Stomach (tissue), 9 donors: ENCODE results near the gene CDHR4. TPM values are rescaled to one million over a fixed set of nuclear protein-coding genes. Genes with fewer than 3 reads are reported as not detected.
"Not testable (repeated sequence)": the region's sequence is repeated elsewhere in the genome, so short reads cannot be mapped to it uniquely, and the experiment has no call there.

ENCODE experiments used
- DNase-seq, 2 donors: peaks; one replicate each; pipeline versions ENCODE4 v3.0.0 to v3.0.0-alpha.2; 2013 to 2019
- H3K27ac ChIP-seq, 5 donors: fragments of 200-600 bp in 4 of 5; sonication (generic) in 4 of 5; one replicate each; pipeline ENCODE4 v1.5.1; 2013 to 2019; ENCODE audit warnings: mild to moderate bottlenecking in 1 of 5, moderate library complexity in 1 of 5
- H3K27me3 ChIP-seq, 3 donors: fragments of 200-600 bp; sonication (generic); one replicate each; pipeline ENCODE4 v1.5.1; 2017 to 2019; ENCODE audit warnings: mixed run types in 1 of 3
- H3K36me3 ChIP-seq, 4 donors: fragments of 200-600 bp; sonication (generic); 1 replicate in 3 of 4; 2 replicates in 1 of 4; pipeline ENCODE4 v1.5.1; 2016 to 2019
- H3K4me1 ChIP-seq, 4 donors: fragments of 200-600 bp; sonication (generic); one replicate each; pipeline ENCODE4 v1.5.1; 2016 to 2019
- H3K4me3 ChIP-seq, 4 donors: fragments of 200-600 bp; sonication (generic) in 3 of 4; one replicate each; pipeline ENCODE4 v1.5.1; 2016 to 2019; ENCODE audit warnings: mild to moderate bottlenecking in 1 of 4
- H3K9me3 ChIP-seq, 4 donors: fragments of 200-600 bp; sonication (generic); one replicate each; pipeline ENCODE4 v1.5.1; 2016 to 2019
- EP300 ChIP-seq: sonication (generic); formaldehyde crosslinking; IDR thresholded peaks from one replicate; pipeline ENCODE4 v1.6.1; 2017; ENCODE audit warnings: antibody characterized with exemption
- POLR2A ChIP-seq, 4 donors: fragments of 450-650 bp; IDR thresholded peaks; one replicate each; pipeline ENCODE4 v1.6.1; 2016; ENCODE audit warnings: antibody characterized with exemption in 4 of 4, control low read depth in 2 of 4, mild to moderate bottlenecking in 1 of 4, moderate library complexity in 1 of 4
- POLR2AphosphoS5 ChIP-seq, 3 donors: sonication (generic); formaldehyde crosslinking; IDR thresholded peaks; one replicate each; pipeline ENCODE4 v1.6.1; 2016; ENCODE audit warnings: antibody characterized with exemption in 3 of 3
- WGBS, 5 donors: extraction: QIAGEN DNeasy Blood & Tissue Kit in 3 of 5; methylation state at CpG; one replicate each; pipeline versions ENCODE4 v1.1.5 to v1.1.7; 2013 to 2018; 5-methylcytosine and 5-hydroxymethylcytosine counted together
- intact Hi-C: fragments of 100-400 bp; cut with DNase I; formaldehyde crosslinking; loops from one replicate; pipeline ENCODE4 v1.15.1; 2023; ENCODE audit warnings: low total_unique reads
- polyA plus RNA-seq, 3 donors: library from polyadenylated mRNA; stranded (reverse); fragments of 200-250 nt; gene quantifications; one replicate each; pipeline ENCODE4 v1.2.3, GENCODE V29; 2013
- total RNA-seq, 5 donors: library from RNA; depleted of rRNA; stranded (reverse); fragments of >200 nt; gene quantifications; one replicate each; pipeline versions ENCODE4 v1.1.0 to v1.2.3, GENCODE V29; 2014 to 2016
- TF ChIP-seq, protein P1 (sequence below), 7 experiments: fragments of 450-650 bp in 4 of 7; fragments of 200-600 bp in 3 of 7; sonication (generic) in 3 of 7; IDR thresholded peaks; one replicate each; pipeline ENCODE4 v1.5.1; 2016 to 2019; ENCODE audit warnings: antibody characterized with exemption in 7 of 7, control low read depth in 2 of 7, mild to moderate bottlenecking in 1 of 7
- donor health status: healthy with polysubstance abuse.
- donor health status: Bipolar disorder and iron deficiency.
- donor health status: healthy.

CDHR4 gene
- total and polyA plus RNA-seq, 8 donors, result under 0.01 to 0.73 (median 0.18) TPM; not detected in 5

DNA sequence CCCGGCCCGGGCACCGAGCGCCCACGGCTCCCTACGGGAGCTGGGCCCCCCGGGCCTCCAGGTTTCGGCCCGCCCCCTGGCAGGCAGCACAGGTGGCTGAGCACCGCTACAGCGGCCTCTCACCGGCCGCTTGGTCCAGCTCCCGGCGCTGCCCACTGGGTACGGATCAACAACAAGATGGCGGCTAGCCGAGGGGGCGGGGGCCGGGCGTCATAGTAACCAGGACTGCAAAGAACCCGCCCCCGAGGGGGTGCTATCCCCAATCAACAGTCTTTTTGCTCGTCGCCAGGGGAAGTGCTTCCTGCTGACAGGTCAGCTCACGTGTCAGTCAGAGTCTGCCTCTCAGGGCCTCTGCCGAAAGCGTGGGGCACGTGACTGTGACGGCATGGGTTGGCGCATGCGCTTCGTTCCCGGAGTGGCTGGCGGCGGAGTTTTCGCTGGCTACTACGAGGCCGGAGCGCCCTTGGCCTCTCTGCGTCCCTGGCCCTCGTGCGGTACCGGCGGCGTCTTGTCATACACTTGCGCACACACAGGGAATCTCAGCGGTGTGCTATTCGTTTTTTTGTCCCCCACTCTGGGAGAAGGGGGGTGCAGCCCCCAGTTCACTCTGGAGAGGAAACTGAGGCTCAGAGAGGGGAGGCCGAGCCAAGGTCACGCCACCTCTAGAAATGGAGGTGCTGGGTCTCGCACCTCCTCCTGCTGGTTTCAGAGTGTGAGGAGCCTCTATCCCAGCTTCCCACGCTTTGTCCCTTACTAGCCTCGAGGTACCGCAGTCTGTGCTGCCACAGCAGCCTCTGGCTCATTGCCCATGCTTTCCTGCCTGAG is 13.1 kb downstream of the CDHR4 start, which contains the start of gene IP6K1:
Gene IP6K1 (minus strand): TSS at position 186 of the 825 bp plus-strand sequence. CDS start 38,502 bp downstream, outside the sequence.
- Histone ChIP-seq H3K9me3 (no peaks in the 10 kb centered on the region), H3K27ac (peak within 1 kb of the TSS; percentile 92 to 99 (median 96)), H3K36me3 (peaks cover 0 to 28% (median 22%) of the 10 kb centered on the region in 4 donors), H3K27me3 (no peaks in the 10 kb centered on the region), H3K4me1 (peaks cover 25 to 49% (median 44%) of the 10 kb centered on the region in 4 donors), H3K4me3 (peak within 1 kb of the TSS; percentile 79 to 98 (median 92))
- DNase-seq, result peak; percentile 100
- TF ChIP-seq, protein P1, sequence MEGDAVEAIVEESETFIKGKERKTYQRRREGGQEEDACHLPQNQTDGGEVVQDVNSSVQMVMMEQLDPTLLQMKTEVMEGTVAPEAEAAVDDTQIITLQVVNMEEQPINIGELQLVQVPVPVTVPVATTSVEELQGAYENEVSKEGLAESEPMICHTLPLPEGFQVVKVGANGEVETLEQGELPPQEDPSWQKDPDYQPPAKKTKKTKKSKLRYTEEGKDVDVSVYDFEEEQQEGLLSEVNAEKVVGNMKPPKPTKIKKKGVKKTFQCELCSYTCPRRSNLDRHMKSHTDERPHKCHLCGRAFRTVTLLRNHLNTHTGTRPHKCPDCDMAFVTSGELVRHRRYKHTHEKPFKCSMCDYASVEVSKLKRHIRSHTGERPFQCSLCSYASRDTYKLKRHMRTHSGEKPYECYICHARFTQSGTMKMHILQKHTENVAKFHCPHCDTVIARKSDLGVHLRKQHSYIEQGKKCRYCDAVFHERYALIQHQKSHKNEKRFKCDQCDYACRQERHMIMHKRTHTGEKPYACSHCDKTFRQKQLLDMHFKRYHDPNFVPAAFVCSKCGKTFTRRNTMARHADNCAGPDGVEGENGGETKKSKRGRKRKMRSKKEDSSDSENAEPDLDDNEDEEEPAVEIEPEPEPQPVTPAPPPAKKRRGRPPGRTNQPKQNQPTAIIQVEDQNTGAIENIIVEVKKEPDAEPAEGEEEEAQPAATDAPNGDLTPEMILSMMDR (IDR thresholded peaks at IDR 0.05), result no peak
- TF ChIP-seq POLR2A (IDR thresholded peaks at IDR 0.05), result peak in 2 of 4 donors; percentile 9 to 47
- TF ChIP-seq POLR2AphosphoS5 (IDR thresholded peaks at IDR 0.05), result peak; percentile 69 to 95 (median 92)
- no peak for TF ChIP-seq EP300
- WGBS, 5 donors, result 5 to 12% (median 5%) methylated on average over 12 to 55 of the region's 55 CpGs
- intact Hi-C loops, result no loop called here

DNA sequence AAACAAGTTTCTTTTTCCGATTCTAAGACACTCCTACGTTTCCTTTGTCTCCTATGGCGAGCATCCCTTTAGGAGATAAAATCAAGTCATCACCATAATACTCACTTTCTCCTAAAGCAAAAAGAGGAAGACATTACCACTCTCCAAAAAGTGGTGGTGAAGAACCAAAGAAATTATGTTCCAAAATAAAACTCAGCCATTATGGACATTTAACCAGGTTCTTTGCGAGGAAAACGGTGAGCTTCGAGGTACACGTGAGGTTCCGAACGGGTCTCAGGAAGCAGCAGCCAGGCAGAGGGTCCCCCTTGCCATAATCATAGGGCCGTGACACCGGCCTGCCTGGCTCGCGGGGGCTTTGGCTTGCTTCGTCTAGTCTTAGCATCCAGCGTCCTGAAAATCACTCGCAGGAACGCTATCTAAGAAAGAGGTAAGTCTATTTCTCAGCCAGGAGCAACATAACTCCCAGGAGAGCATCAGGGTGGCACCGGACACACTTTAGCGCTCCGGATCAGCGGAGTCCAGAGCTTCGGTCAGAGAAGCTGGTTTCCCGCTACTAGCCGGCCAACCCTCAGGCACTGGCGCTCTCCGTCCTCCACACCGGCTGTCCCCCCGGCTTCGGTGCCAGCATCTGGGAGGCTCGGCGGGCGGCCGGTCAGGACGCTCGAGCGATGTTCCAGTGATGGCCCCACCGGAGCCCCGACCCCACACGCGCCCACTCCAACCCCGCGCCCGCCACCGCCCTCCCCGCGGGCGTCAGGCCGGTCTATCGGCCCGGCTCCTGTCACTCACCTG is 13.9 kb downstream of the CDHR4 start:
- peak in 1 of 2 donors; percentile 39 for DNase-seq
- peaks cover 0 to 35% (median 29%) of the 10 kb centered on the region in 4 donors for H3K36me3 ChIP-seq
- TF ChIP-seq EP300 (no peak), POLR2A (IDR thresholded peaks at IDR 0.05) (no peak), POLR2AphosphoS5 (IDR thresholded peaks at IDR 0.05) (no peak)
- TF ChIP-seq, protein P1 (IDR thresholded peaks at IDR 0.05), result no peak
- peaks cover 33 to 57% (median 52%) of the 10 kb centered on the region in 4 donors for H3K4me1 ChIP-seq
- H3K27ac ChIP-seq, result peak overlapping the region; percentile 92 to 99 (median 96)
- H3K9me3 ChIP-seq, result no peaks in the 10 kb centered on the region
- intact Hi-C loops, result no loop called here
- WGBS, 5 donors, result 1 to 2% (median 2%) methylated on average over 22 to 50 of the region's 50 CpGs
- peak overlapping the region; percentile 79 to 98 (median 92) for H3K4me3 ChIP-seq
- no peaks in the 10 kb centered on the region for H3K27me3 ChIP-seq

DNA sequence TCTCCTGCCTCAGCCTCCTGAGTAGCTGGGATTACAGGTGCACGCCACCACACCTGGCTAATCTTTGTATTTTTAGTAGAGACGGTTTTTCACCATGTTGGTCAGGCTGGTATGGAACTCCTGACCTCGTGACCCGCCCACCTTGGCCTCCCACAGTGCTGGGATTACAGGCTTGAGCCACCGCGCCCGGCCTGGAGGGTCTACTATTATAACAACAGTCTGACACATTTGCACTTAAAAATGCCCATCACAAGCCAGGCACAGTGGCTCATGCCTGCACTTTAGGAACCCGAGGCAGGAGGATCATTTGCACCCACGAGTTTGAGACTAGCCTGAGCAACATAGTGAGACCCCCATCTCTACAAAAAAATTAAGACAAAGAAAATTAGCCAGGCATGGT is 17.4 kb downstream of the CDHR4 start:
- WGBS, 5 donors, result 91 to 97% (median 96%) methylated on average over 9 of the region's 9 CpGs
- H3K27ac ChIP-seq, H3K4me3 ChIP-seq, intact Hi-C loops, H3K27me3 ChIP-seq, H3K9me3 ChIP-seq, DNase-seq: not testable (repeated sequence)
- Histone ChIP-seq H3K36me3 (peaks cover 0 to 54% (median 46%) of the 10 kb centered on the region in 4 donors), H3K4me1 (peaks cover 40 to 80% (median 60%) of the 10 kb centered on the region in 4 donors)

DNA sequence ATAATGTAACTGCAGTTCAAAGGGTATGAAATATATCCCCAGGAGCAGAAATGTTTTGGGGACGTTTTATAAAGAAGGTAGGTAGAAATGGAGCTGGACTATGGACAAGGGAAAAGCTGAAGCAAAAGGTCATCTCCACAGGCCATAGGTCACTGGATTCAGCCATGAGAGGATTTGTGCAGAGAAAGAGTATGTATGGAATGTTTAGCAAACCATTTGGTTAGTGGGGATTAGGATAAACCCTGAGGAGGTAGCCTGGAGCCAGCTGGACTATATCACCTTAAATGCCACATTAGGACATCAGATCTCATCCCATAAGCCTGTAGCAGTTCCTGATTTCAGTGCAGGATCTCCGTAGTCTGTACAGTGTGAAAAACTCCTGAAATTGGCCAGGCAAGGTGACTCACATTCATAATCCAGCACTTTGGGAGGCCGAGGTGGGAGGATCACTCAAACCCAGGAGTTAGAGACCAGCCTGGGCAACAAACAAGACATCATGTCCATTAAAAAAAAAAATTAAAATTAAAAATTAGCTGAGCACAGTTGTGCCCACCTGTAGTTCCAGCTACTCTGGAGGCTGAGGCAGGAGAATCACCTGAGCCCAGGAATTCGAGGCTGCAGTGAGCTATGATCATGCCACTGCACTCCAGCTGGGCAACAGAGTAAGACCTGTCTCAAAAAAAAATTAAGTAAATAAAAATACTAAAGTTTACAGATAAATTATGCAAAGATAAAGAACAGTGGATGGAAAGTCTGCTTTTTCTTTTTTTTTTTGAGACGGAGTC is 18.1 kb downstream of the CDHR4 start:
- DNase-seq, result no peak
- peaks cover 34 to 76% (median 53%) of the 10 kb centered on the region in 4 donors for H3K4me1 ChIP-seq
- H3K9me3 ChIP-seq, result no peaks in the 10 kb centered on the region
- no peaks in the 10 kb centered on the region for H3K27me3 ChIP-seq
- no peak for TF ChIP-seq POLR2AphosphoS5 (IDR thresholded peaks at IDR 0.05)
- TF ChIP-seq, protein P1 (IDR thresholded peaks at IDR 0.05), result no peak
- no peak for TF ChIP-seq EP300
- no peak for TF ChIP-seq POLR2A (IDR thresholded peaks at IDR 0.05)
- H3K27ac ChIP-seq, result no peak overlapping the region
- H3K36me3 ChIP-seq, result peaks cover 6 to 61% (median 53%) of the 10 kb centered on the region in 4 donors
- intact Hi-C loops, result no loop called here
- no peak overlapping the region for H3K4me3 ChIP-seq
- 74 to 87% (median 80%) methylated on average over 4 to 5 of the region's 5 CpGs for WGBS, 5 donors

DNA sequence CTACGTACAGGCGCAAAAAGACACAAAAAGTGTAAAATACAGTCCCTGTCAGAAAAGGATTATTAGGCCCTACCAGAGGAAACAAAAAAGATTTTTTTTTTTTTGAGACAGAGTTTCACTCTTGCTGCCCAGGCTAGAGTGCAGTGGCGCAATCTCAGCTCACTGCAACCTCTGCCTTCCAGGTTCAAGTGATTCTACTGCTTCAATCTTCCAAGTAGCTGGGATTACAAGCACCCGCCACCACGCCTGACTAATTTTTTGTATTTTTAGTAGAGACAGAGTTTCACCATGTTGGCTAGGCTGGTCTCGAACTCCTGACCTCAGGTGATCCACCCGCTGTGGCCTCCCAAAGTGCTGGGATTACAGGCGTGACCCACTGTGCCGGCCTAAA is 18.7 kb downstream of the CDHR4 start:
- H3K27me3 ChIP-seq, intact Hi-C loops, H3K9me3 ChIP-seq, H3K27ac ChIP-seq, DNase-seq, H3K4me3 ChIP-seq: not testable (repeated sequence)
- Histone ChIP-seq H3K4me1 (peaks cover 34 to 82% (median 53%) of the 10 kb centered on the region in 4 donors), H3K36me3 (peaks cover 6 to 63% (median 55%) of the 10 kb centered on the region in 4 donors)
- 78 to 92% (median 88%) methylated on average over 9 of the region's 9 CpGs for WGBS, 5 donors
